HepG2 (cell line): ENCODE measurements around the gene CPLANE1. TPM values are rescaled to one million over a fixed set of nuclear protein-coding genes. Genes with fewer than 3 reads are reported as not detected.

Source experiments
- ADNP ChIP-seq: sonication (generic); formaldehyde crosslinking; IDR thresholded peaks from 2 replicates; pipeline ENCODE4 v1.4.0; 2020; ENCODE audit warnings: missing genetic modification reagents
- AGO2 ChIP-seq: fragments of 200-400 bp; formaldehyde crosslinking; optimal IDR thresholded peaks from 2 replicates; pipeline ENCODE3; 2017; ENCODE audit warnings: mild to moderate bottlenecking, low read depth, low read length, moderate library complexity
- ATF7 ChIP-seq, 2 experiments: fragments of 450-650 bp in 1 of 2; sonication (generic) in 1 of 2; formaldehyde crosslinking in 1 of 2; IDR thresholded peaks; 2 replicates each; pipeline versions ENCODE4 v1.4.0 to v1.6.1; 2016 to 2020; ENCODE audit warnings: antibody characterized with exemption in 1 of 2, mild to moderate bottlenecking in 1 of 2, missing genetic modification reagents in 1 of 2
- BHLHE40 ChIP-seq: IDR thresholded peaks from 2 replicates; pipeline ENCODE4 v1.6.1; 2011; ENCODE audit warnings: low read length, improper control_type of control experiment
- GATAD1 ChIP-seq: IDR thresholded peaks from 2 replicates; pipeline ENCODE4 v1.6.1; 2016; ENCODE audit warnings: missing genetic modification reagents, missing compliant biosample characterization
- GTF3A ChIP-seq: sonication (generic); formaldehyde crosslinking; conservative IDR thresholded peaks from 2 replicates; pipeline ENCODE4 v1.4.0; 2020; ENCODE audit warnings: mild to moderate bottlenecking, missing genetic modification reagents
- HIVEP1 ChIP-seq: sonication (generic); formaldehyde crosslinking; IDR thresholded peaks from 2 replicates; pipeline ENCODE4 v1.4.0; 2020; ENCODE audit warnings: mild to moderate bottlenecking, missing genetic modification reagents
- HMG20B ChIP-seq: conservative IDR thresholded peaks from 2 replicates; pipeline ENCODE4 v1.6.1; 2016; ENCODE audit warnings: missing genetic modification reagents, missing compliant biosample characterization
- MIXL1 ChIP-seq: IDR thresholded peaks from 2 replicates; pipeline ENCODE4 v1.6.1; 2016
- NBN ChIP-seq: fragments of 450-650 bp; conservative IDR thresholded peaks from 2 replicates; pipeline ENCODE4 v1.6.1; 2017
- NCOA2 ChIP-seq: sonication (generic); formaldehyde crosslinking; IDR thresholded peaks from 2 replicates; pipeline ENCODE4 v1.8.0; 2022; ENCODE audit warnings: inconsistent platforms
- ONECUT2 ChIP-seq: sonication (generic); formaldehyde crosslinking; IDR thresholded peaks from 2 replicates; pipeline ENCODE4 v1.4.0; 2020; ENCODE audit warnings: missing genetic modification reagents
- PCBP2 ChIP-seq: fragments of 200-400 bp; formaldehyde crosslinking; optimal IDR thresholded peaks from 2 replicates; pipeline ENCODE3; 2018; ENCODE audit warnings: low read length, low read depth; ENCODE audit not compliant: poor library complexity, severe bottlenecking
- SALL1 ChIP-seq: sonication (generic); formaldehyde crosslinking; IDR thresholded peaks from 2 replicates; pipeline ENCODE4 v1.8.0; 2022; ENCODE audit warnings: mild to moderate bottlenecking, missing genetic modification reagents
- SATB2 ChIP-seq: sonication (generic); formaldehyde crosslinking; IDR thresholded peaks from 2 replicates; pipeline ENCODE4 v1.5.0; 2020; ENCODE audit warnings: missing genetic modification reagents
- SIN3B ChIP-seq: fragments of 150-350 bp; IDR thresholded peaks from 2 replicates; pipeline ENCODE4 v1.6.1; 2014; ENCODE audit warnings: low read length
- SOX13 ChIP-seq, 3 experiments: fragments of 450-650 bp in 1 of 3; sonication (generic) in 1 of 3; formaldehyde crosslinking in 1 of 3; IDR thresholded peaks in 2 of 3; conservative IDR thresholded peaks in 1 of 3; 2 replicates each; pipeline versions ENCODE4 v1.5.0 to v1.6.1; 2016 to 2020; ENCODE audit warnings: antibody characterized with exemption in 1 of 3, mild to moderate bottlenecking in 1 of 3, missing compliant biosample characterization in 1 of 3, missing genetic modification reagents in 1 of 3, moderate library complexity in 1 of 3
- SOX6 ChIP-seq, 2 experiments: fragments of 450-650 bp in 1 of 2; sonication (generic) in 1 of 2; formaldehyde crosslinking in 1 of 2; IDR thresholded peaks; 2 replicates each; pipeline versions ENCODE4 v1.4.0 to v1.6.1; 2017 to 2020; ENCODE audit warnings: antibody characterized with exemption in 1 of 2, mild to moderate bottlenecking in 1 of 2, missing genetic modification reagents in 1 of 2
- SPEN ChIP-seq: sonication (generic); formaldehyde crosslinking; IDR thresholded peaks from 2 replicates; pipeline ENCODE4 v1.5.1; 2020; ENCODE audit warnings: low read depth, mild to moderate bottlenecking, missing genetic modification reagents
- SYNCRIP ChIP-seq: fragments of 200-400 bp; formaldehyde crosslinking; IDR thresholded peaks from 2 replicates; pipeline ENCODE4 v1.6.1; 2018; ENCODE audit warnings: mild to moderate bottlenecking, low read depth, low read length; ENCODE audit not compliant: insufficient read depth
- ZNF121 ChIP-seq: sonication (generic); formaldehyde crosslinking; IDR thresholded peaks from 2 replicates; pipeline ENCODE4 v1.5.0; 2020; ENCODE audit warnings: mild to moderate bottlenecking, missing genetic modification reagents
- ZNF251 ChIP-seq: sonication (generic); formaldehyde crosslinking; IDR thresholded peaks from 2 replicates; pipeline ENCODE4 v1.9.0; 2021; ENCODE audit warnings: mild to moderate bottlenecking, missing genetic modification reagents
- ZNF331 ChIP-seq: sonication (generic); formaldehyde crosslinking; IDR thresholded peaks from 2 replicates; pipeline ENCODE4 v1.4.0; 2020; ENCODE audit warnings: missing genetic modification reagents
- ZNF572 ChIP-seq: sonication (generic); formaldehyde crosslinking; IDR thresholded peaks from 2 replicates; pipeline ENCODE4 v1.5.1; 2020; ENCODE audit warnings: mild to moderate bottlenecking, missing genetic modification reagents
- ZNF713 ChIP-seq: sonication (generic); formaldehyde crosslinking; IDR thresholded peaks from 2 replicates; pipeline ENCODE4 v1.4.0; 2020; ENCODE audit warnings: mild to moderate bottlenecking, missing genetic modification reagents
- polyA plus RNA-seq, 8 experiments: library from polyadenylated mRNA; depleted of rRNA in 3 of 8; stranded (reverse) in 7 of 8; unstranded in 1 of 8; fragments of >200 nt; fragmentation: Illumina TruSeq in 4 of 8; extraction: Trizol in 4 of 8; gene quantifications; 2 replicates each; pipeline versions ENCODE4 v1.2.1 to v1.2.3, GENCODE V29; 2011 to 2016; ENCODE audit warnings: low read depth in 4 of 8, missing spikeins in 1 of 8, mixed read lengths in 1 of 8; ENCODE audit not compliant: insufficient read depth in 1 of 8
- total RNA-seq, 5 experiments: library from RNA; depleted of rRNA; stranded (reverse); fragments of >200 nt; fragmentation: Illumina TruSeq; extraction: Trizol; gene quantifications; 2 replicates each; pipeline ENCODE4 v1.2.3, GENCODE V29; 2016; ENCODE audit warnings: low read depth in 1 of 5
- TF ChIP-seq, protein P1 (sequence below): sonication (generic); formaldehyde crosslinking; IDR thresholded peaks from 2 replicates; pipeline ENCODE4 v1.4.0; 2020; ENCODE audit warnings: missing genetic modification reagents, borderline replicate concordance
- TF ChIP-seq, protein P2 (sequence below): sonication (generic); formaldehyde crosslinking; IDR thresholded peaks from 2 replicates; pipeline ENCODE4 v1.5.1; 2020; ENCODE audit warnings: missing genetic modification reagents, mild to moderate bottlenecking, borderline replicate concordance
- TF ChIP-seq, protein P3 (sequence below): IDR thresholded peaks from 2 replicates; pipeline ENCODE4 v1.6.1; 2016; ENCODE audit warnings: low read depth, borderline replicate concordance

CPLANE1 gene
- total and polyA plus RNA-seq, 2 of the 13 experiments (the other 11 are each of a cell fraction or from before 2014, with no cell fraction given): 6.3 to 9.9 TPM

DNA sequence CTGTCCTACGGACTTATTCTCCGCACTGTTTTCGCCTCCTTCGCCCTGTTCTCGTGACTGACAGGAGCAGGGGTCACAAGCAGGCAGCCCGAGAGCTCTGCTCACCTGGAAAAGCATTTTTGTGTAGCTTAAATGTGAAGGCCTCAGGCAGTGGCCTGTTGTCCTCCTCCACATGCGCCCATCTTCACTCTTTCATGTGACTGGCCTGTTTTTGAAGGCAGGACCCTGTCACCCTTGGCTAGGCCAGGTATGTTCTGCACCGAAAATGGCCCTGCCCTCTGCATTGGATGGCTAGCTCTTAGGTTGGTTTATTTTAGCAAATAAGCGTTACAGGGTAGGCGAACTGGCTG lies 614 bp upstream of the CPLANE1 start (continued):
- TF ChIP-seq, protein P1, sequence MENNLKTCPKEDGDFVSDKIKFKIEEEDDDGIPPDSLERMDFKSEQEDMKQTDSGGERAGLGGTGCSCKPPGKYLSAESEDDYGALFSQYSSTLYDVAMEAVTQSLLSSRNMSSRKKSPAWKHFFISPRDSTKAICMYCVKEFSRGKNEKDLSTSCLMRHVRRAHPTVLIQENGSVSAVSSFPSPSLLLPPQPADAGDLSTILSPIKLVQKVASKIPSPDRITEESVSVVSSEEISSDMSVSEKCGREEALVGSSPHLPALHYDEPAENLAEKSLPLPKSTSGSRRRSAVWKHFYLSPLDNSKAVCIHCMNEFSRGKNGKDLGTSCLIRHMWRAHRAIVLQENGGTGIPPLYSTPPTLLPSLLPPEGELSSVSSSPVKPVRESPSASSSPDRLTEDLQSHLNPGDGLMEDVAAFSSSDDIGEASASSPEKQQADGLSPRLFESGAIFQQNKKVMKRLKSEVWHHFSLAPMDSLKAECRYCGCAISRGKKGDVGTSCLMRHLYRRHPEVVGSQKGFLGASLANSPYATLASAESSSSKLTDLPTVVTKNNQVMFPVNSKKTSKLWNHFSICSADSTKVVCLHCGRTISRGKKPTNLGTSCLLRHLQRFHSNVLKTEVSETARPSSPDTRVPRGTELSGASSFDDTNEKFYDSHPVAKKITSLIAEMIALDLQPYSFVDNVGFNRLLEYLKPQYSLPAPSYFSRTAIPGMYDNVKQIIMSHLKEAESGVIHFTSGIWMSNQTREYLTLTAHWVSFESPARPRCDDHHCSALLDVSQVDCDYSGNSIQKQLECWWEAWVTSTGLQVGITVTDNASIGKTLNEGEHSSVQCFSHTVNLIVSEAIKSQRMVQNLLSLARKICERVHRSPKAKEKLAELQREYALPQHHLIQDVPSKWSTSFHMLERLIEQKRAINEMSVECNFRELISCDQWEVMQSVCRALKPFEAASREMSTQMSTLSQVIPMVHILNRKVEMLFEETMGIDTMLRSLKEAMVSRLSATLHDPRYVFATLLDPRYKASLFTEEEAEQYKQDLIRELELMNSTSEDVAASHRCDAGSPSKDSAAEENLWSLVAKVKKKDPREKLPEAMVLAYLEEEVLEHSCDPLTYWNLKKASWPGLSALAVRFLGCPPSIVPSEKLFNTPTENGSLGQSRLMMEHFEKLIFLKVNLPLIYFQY (CRISPR knock-in tag): no peak
- TF ChIP-seq HMG20B (CRISPR knock-in tag) (no peak), HIVEP1 (CRISPR knock-in tag) (peak; percentile 62), SPEN (CRISPR knock-in tag) (no peak), ATF7 (IDR thresholded peaks at IDR 0.05) (no peak), ATF7 (CRISPR knock-in tag; IDR thresholded peaks at IDR 0.05) (no peak), SALL1 (CRISPR knock-in tag) (0 out of 2 replicates have a peak, but pooled peaks have one; percentile 1), SOX13 (IDR thresholded peaks at IDR 0.05) (no peak), SOX13 (CRISPR knock-in tag; conservative IDR thresholded peaks at IDR 0.05 in 1 of 2, IDR thresholded peaks at IDR 0.05 in 1 of 2) (no peak), NCOA2 (CRISPR knock-in tag) (no peak), SIN3B (no peak), PCBP2 (no peak), BHLHE40 (no peak), ADNP (CRISPR knock-in tag) (no peak), GATAD1 (CRISPR knock-in tag) (no peak), ZNF713 (CRISPR knock-in tag) (no peak), AGO2 (no peak), SATB2 (no peak), ZNF572 (CRISPR knock-in tag) (peak; percentile 21; the same call in 1 of the 2 replicates), NBN (no peak), ONECUT2 (no peak), SYNCRIP (no peak), SOX6 (IDR thresholded peaks at IDR 0.05) (no peak), SOX6 (CRISPR knock-in tag; IDR thresholded peaks at IDR 0.05) (no peak; the same call in 1 of the 2 replicates), ZNF121 (CRISPR knock-in tag) (no peak), ZNF331 (CRISPR knock-in tag) (no peak), MIXL1 (no peak), ZNF251 (CRISPR knock-in tag) (peak; percentile 51; the same call in 1 of the 2 replicates), GTF3A (CRISPR knock-in tag) (0 out of 2 replicates have a peak, but pooled peaks have one; percentile 35)
- TF ChIP-seq, protein P2, sequence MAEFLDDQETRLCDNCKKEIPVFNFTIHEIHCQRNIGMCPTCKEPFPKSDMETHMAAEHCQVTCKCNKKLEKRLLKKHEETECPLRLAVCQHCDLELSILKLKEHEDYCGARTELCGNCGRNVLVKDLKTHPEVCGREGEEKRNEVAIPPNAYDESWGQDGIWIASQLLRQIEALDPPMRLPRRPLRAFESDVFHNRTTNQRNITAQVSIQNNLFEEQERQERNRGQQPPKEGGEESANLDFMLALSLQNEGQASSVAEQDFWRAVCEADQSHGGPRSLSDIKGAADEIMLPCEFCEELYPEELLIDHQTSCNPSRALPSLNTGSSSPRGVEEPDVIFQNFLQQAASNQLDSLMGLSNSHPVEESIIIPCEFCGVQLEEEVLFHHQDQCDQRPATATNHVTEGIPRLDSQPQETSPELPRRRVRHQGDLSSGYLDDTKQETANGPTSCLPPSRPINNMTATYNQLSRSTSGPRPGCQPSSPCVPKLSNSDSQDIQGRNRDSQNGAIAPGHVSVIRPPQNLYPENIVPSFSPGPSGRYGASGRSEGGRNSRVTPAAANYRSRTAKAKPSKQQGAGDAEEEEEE (CRISPR knock-in tag): no peak
- TF ChIP-seq, protein P3, sequence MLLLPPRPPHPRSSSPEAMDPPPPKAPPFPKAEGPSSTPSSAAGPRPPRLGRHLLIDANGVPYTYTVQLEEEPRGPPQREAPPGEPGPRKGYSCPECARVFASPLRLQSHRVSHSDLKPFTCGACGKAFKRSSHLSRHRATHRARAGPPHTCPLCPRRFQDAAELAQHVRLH: no peak
